HT1080 (cell line): ENCODE measurements around the gene IL4R. TPM values are rescaled to one million over a fixed set of nuclear protein-coding genes. Genes with fewer than 3 reads are reported as not detected.
"Not testable (repeated sequence)": the region's sequence is repeated elsewhere in the genome, so short reads cannot be mapped to it uniquely, and the experiment has no call there.

Experiments used
- DNase-seq: peaks from one replicate; pipeline ENCODE4 v3.0.0-alpha.2; 2015; ENCODE audit warnings: low read depth
- total RNA-seq: library from RNA; depleted of rRNA; stranded (reverse); fragments of >200 nt; shearing (Covaris generic); gene quantifications from 2 replicates; pipeline ENCODE4 v1.2.3, GENCODE V29; 2014

IL4R gene
- total RNA-seq, 1 experiment from 2014 or later, result 21.8 TPM

GRCh38 chr16:27377666-27378485 is 64.1 kb downstream of the IL4R start:
- no peak for DNase-seq

GRCh38 chr16:27378871-27379481 is 65.2 kb downstream of the IL4R start:
- no peak for DNase-seq

GRCh38 chr16:27379919-27380318 is 66.1 kb downstream of the IL4R start:
- DNase-seq, result no peak

GRCh38 chr16:27381236-27381635 is 67.5 kb downstream of the IL4R start:
- no peak for DNase-seq

GRCh38 chr16:27381974-27382855 is 68.4 kb downstream of the IL4R start:
- DNase-seq, result no peak

- DNase-seq, result no peak
Measured at GRCh38 chr16:27383556-27384243, 69.9 kb downstream of the IL4R start.

GRCh38 chr16:27384425-27384824 is 70.7 kb downstream of the IL4R start:
- no peak for DNase-seq

GRCh38 chr16:27385398-27385797 is 71.6 kb downstream of the IL4R start:
- DNase-seq, result no peak

- no peak for DNase-seq
Measured at GRCh38 chr16:27386674-27387073, 72.9 kb downstream of the IL4R start.

GRCh38 chr16:27387724-27388123 is 74.0 kb downstream of the IL4R start:
- no peak for DNase-seq

- DNase-seq, result no peak
Measured at GRCh38 chr16:27389272-27389961, 75.6 kb downstream of the IL4R start.

- no peak for DNase-seq
Measured at GRCh38 chr16:27390151-27390550, 76.4 kb downstream of the IL4R start.

GRCh38 chr16:27392671-27393070 is 78.9 kb downstream of the IL4R start:
- no peak for DNase-seq

GRCh38 chr16:27394516-27394915 is 80.7 kb downstream of the IL4R start:
- no peak for DNase-seq

- not testable (repeated sequence) for DNase-seq
Measured at GRCh38 chr16:27398341-27398893, 84.6 kb downstream of the IL4R start.

- DNase-seq, result no peak
Measured at GRCh38 chr16:27398894-27399853, 85.4 kb downstream of the IL4R start.

GRCh38 chr16:27399969-27400368 is 86.2 kb downstream of the IL4R start:
- DNase-seq, result no peak

- DNase-seq, result peak; percentile 46
Measured at GRCh38 chr16:27400751-27401620, 87.2 kb downstream of the IL4R start.
